Measurements from ENCODE around the gene HDAC4.
"Not testable (repeated sequence)": the region's sequence is repeated elsewhere in the genome, so short reads cannot be mapped to it uniquely, and the experiment has no call there.

The HDAC4 gene

GRCh38 chr2:239188536-239188935 is 212.3 kb downstream of the HDAC4 start:
- no peak for DNase-seq (ENCODE audit: low read depth in 2 of 2)

- DNase-seq (ENCODE audit: low read depth in 2 of 2): no peak
Observed at GRCh38 chr2:239187464-239188253, 213.2 kb downstream of the HDAC4 start.

- DNase-seq (ENCODE audit: low read depth in 2 of 2): no peak
Observed at GRCh38 chr2:239186516-239187357, 214.1 kb downstream of the HDAC4 start.

DNA sequence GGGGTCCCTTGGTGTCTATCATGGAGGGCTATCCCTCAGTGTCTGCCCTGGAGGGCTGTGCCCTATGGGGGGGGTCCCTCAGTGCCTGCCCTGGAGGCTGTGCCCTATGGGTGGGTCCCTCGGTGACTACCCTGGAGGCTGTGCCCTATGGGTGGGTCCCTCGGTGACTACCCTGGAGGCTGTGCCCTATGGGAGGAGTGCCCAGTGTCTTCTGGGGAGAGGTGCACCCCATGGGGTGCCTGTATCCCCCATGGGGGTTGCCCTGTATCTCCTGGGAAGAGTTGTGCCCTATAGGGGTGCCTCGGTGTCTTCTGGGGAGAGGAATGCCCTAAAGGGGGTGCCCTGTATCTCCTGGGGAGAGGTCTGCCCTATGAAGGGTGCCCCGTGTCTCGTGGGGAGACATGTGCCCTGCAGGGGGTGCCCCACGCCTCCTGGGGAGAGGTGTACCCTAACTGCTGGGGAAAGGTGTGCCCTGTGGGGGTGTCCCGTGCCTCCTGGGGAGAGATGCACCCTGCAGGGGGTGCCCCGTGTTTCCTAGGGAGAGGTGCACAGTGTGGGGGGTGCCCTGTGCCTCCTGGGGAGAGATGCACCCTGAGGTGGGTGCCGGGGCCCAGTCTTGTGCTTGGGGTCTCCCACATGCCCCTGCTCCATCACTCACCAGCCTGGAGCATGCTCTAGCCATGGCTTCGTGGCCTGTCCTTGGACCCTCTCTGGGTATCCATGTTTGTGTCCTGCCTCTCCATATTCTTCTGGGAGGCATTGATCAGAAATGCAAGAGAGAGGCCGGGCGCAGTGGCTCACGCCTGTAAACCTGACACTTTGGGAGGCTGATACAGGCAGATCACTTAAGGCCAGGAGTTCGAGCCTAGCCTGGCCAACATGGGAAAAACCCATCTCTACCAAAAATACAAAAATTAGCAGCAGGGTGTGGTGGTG is 215.6 kb downstream of the HDAC4 start:
- no peak for DNase-seq (ENCODE audit: low read depth in 2 of 2)

- DNase-seq (ENCODE audit: low read depth in 2 of 2): no peak
Observed at GRCh38 chr2:239184179-239184578, 216.6 kb downstream of the HDAC4 start.

- no peak for DNase-seq (ENCODE audit: low read depth in 2 of 2)
Observed at GRCh38 chr2:239182981-239183791, 217.6 kb downstream of the HDAC4 start.

- no peak for DNase-seq (ENCODE audit: low read depth in 2 of 2)
Observed at GRCh38 chr2:239181903-239182581, 218.8 kb downstream of the HDAC4 start.

DNA sequence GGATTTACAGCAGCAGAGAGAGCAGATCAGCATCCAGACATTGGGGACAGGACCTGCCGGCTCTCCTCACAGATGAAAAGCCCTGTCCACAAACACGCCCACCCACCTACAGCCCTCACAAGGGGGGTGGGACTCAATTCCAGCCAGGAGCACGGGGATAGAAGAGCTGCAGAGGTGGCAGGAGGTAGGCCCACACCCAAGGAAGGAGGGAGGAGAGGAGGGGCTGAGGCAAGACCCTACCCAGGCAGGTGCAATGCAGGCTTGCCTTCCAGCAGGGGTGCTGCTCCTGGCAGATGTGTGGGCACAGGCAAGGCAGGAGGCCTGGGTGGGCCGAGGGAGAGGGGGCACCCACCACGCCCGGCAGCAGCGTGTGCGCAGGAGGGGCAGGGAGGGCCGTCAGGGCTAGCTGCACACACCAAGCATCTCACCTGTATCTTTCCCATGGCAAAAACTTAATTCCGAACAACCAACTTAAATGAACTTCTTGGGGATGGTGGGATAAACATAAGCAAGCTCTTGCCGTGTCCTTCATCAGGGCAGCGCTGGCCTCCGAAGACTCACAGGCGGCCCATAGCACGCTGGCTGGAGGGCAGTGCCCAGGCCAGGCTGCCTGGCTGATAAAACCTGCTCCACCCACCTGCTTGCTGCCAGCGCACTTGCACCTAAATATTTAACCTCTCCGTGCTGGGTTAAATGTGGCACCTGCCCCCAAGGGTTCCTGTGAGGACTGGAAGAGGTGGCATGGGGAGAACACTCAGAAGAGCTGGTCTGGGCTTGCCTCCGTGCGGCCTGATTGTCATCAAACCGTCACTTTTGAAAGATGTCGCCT is 219.5 kb downstream of the HDAC4 start:
- DNase-seq (ENCODE audit: low read depth in 2 of 2): no peak

GRCh38 chr2:239180526-239181073 is 220.2 kb downstream of the HDAC4 start:
- DNase-seq (ENCODE audit: low read depth in 2 of 2): no peak

DNA sequence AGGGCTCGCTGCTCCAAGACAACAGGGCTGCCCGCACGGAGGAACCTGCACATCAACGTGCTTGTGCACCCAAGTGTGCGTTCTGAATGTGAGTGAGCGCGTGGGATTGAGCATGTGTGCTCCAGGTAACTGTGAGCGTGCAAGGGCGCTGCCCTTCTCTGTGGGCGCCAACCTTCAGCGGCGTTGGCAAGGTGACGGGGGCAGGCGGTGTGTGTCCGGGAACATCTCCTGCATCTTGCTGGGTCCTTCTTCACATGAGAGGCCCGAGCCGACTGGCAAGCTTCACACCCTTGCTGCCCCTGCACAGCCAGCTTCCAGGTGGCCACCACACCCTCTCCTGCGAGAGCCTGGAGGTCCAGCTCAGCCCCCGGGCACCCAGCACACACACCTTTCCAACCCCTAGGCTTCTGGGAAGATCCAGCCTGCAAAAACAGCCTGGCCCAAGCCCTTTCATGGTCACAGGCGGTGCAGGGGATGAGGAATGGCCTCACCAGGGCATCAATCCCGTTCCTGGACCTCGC is 220.9 kb downstream of the HDAC4 start:
- DNase-seq (ENCODE audit: low read depth in 2 of 2): no peak

GRCh38 chr2:239178954-239179353 is 221.9 kb downstream of the HDAC4 start:
- DNase-seq (ENCODE audit: low read depth in 2 of 2): no peak

DNA sequence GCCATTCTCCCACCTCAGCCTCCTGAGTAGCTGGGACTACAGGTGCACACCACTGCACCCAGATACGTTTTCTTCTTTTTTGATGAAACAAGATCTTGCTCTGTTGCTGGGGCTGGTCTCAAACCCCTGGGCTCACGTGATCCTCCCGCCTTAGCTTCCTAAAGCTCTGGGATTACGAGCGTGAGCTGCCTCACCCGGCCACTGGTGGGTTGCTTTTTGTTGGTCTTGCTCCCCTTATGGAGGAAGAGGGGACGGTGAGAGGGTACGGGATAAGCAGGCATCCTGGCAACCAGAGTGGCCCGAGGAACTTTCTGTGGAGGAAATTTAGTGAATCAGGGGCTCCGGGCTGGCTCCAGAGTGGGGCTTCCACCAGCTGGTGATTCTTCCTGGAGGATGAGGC is 222.3 kb downstream of the HDAC4 start:
- DNase-seq (ENCODE audit: low read depth in 2 of 2): no peak

DNA sequence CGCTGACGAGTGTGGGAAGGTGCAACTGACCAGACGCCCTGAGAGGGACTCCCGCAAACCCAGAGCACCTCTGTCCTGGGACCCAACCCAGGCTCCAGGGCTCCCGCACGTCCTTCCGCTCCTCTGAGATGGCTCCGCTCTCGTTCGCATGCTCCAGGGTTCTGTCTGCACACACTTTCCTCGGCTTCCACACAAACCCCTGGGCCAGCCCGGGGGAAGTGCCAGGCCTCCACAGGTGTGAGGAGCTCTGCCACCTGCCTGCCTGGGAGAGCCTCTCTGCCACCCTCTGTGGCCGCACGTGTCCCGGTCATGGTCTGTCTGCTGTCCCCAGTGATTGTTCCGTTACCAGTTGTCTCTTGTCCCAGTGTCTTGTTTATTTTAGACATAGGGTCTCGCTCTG is 222.9 kb downstream of the HDAC4 start:
- no peak for DNase-seq (ENCODE audit: low read depth in 2 of 2)

- no peak for DNase-seq (ENCODE audit: low read depth in 2 of 2)
Observed at GRCh38 chr2:239177325-239177724, 223.5 kb downstream of the HDAC4 start.

DNA sequence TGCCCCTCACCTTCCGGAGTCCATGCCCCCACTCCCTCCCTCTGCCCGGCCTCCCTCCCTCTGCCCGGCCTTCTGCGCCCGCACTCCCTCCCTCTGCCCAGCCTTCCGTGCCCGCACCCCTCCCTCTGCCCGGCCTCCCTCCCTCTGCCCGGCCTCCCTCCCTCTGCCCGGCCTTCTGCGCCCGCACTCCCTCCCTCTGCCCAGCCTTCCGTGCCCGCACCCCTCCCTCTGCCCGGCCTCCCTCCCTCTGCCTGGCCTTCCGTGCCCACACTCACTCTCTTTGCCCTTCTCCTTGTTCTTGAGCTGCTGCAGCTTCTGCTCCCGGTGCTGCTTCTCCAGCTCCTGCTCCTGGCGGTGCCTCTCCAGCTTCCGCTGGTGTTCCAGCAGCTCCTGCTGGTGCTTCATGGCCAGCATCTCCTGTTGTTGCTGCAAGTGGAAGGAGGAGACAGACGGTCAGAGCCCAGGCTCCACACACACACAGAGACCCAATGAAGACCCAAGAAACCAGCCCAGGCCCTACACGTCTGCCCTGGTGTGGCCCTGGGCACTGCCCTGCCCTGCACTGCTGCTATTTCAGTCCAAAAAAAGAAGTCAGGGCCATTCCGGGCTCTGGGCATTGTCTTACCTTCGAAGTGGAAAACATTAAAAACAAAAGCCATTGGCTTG is 224.5 kb downstream of the HDAC4 start:
- not testable (repeated sequence) for DNase-seq (ENCODE audit: low read depth in 2 of 2)

GRCh38 chr2:239175181-239175580 is 225.6 kb downstream of the HDAC4 start:
- no peak for DNase-seq (ENCODE audit: low read depth in 2 of 2)

- DNase-seq (ENCODE audit: low read depth in 2 of 2): no peak
Observed at GRCh38 chr2:239173301-239173700, 227.5 kb downstream of the HDAC4 start.

- no peak for DNase-seq (ENCODE audit: low read depth in 2 of 2)
Observed at GRCh38 chr2:239171643-239172042, 229.2 kb downstream of the HDAC4 start.

Measured in activated CD4-positive, alpha-beta T cell treated with anti-CD3 and anti-CD28 coated beads for 24 hours (primary cell).